Central memory CD4-positive, alpha-beta T cell (primary cell): ENCODE data around the gene AFAP1.

ENCODE experiments used
- DNase-seq: peaks from one replicate; pipeline ENCODE4 v3.0.0; 2022

Gene AFAP1

DNA sequence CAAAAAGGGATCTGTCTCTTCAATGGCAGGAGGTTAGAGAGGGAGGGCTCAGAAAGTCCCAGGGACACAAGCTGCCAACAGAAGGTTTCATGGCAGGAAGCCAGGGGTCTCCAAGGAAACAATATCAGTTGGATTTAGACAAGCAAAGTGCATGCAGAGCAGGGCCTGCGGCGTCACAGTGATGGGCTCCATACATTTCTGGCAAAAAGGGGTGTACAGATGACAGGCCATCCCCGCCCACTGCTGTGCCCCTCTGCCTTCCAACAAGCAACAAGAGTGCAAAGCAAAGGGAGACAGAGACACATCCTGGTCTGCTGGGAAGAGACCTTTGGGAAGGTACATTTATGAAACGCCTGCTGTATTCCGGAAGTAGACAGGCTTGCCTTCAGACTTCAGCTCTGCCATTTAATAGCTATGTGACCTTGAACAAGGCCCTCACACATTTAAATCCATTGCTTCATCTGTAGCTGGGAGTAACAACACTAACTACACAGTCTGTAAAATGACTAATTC lies 121.2 kb downstream of the AFAP1 start:
- DNase-seq, result no peak

DNA sequence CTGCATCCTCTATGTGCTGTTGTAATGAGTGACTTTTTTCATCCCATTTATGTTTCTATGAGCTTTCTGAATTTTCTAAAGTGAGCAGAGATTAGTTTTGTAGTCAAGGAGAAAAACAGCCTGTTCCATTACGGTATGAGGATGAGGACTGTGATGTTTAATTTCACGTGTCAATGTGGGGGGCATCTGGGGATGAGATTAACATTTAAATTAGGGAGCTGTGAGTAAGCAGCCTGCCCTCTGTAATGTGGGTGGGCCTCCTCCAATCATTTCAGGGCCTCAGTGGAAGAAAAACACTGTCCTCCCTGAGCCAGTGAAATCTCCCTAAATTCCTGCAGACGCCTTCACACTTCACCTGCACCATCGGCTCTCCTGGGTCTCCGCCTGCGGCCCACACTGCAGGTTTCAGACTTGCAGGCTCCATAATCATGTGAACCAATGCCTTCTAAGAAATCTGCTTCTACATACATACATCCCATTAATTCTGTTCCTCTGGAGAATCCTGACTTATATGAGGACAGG lies 121.7 kb downstream of the AFAP1 start:
- no peak for DNase-seq

- DNase-seq, result no peak
Observed at GRCh38 chr4:7816771-7817170, 122.9 kb downstream of the AFAP1 start.

GRCh38 chr4:7815981-7816380 lies 123.7 kb downstream of the AFAP1 start:
- no peak for DNase-seq

- no peak for DNase-seq
Observed at GRCh38 chr4:7815562-7815961, 124.1 kb downstream of the AFAP1 start.

GRCh38 chr4:7814451-7814850 lies 125.2 kb downstream of the AFAP1 start:
- DNase-seq, result no peak

DNA sequence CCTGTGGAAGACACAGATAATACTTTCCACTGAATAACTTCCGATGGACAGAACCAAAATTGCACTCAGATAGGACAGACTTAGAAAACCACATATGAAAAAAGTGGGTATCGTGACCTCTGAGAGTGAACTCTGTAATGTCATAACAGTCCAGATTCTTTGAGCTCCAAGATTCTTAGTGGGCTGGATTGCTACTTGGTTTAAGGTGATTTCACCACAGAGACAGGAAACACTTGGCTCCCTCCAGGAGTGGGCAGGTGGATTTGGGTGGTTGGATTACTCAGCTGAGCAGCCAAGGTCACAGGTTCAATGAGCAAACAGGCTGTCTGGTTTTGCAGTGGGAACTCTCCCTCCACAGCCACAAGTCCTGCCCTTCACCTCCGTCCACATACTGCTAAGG lies 126.0 kb downstream of the AFAP1 start:
- DNase-seq, result no peak

DNA sequence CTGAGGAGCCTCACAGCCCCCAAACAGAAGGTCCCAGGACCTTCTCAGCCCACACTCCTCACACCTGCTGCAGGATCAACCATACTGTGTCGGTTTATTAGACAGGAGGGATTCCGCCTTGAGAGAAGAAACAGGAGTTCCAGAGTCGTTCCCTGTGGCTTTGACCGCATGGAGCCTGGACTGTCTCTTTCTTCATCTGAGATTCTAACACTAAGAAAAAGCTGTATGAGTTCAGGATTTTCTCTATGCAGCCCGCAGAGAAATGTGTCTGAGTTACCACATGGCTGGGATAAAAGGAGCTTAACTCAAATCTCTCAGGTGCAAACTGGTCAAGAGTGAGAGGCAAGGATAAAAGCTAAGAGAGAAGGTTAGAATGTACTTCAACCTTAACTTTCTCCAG lies 126.7 kb downstream of the AFAP1 start:
- no peak for DNase-seq

GRCh38 chr4:7812231-7812857 lies 127.3 kb downstream of the AFAP1 start:
- no peak for DNase-seq

DNA sequence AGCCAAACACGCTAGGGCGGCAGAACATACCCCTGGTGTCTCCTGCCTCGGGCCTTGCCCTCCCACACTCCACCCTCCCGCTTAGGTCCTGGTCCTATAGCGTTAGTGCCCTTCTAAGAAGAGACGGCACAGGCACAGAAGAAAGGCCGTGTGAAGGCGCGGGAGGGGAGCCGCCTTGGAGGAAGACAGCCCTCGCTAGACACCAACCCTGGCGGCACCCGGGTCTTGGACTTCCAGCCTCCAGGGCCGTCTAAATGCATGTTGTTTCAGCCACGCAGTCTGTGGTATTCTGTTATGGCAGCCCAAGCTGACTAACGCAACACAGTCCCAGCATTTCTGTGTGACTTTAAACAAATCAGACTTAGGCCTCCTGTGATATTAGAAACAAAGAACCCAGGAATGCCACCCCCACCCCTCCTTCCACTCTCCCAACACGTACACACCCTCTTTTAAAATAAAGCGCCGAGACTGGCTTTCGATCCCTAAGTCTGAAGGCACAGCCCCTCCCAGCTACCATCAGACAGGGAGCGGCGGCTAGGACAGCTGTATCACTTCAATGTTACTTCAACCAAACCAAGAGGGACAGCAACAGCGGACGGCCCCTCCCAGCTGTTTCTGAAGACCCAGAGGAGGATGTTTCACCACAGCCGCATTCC lies 128.0 kb downstream of the AFAP1 start:
- DNase-seq, result no peak

GRCh38 chr4:7810783-7811535 lies 128.7 kb downstream of the AFAP1 start:
- DNase-seq, result no peak

DNA sequence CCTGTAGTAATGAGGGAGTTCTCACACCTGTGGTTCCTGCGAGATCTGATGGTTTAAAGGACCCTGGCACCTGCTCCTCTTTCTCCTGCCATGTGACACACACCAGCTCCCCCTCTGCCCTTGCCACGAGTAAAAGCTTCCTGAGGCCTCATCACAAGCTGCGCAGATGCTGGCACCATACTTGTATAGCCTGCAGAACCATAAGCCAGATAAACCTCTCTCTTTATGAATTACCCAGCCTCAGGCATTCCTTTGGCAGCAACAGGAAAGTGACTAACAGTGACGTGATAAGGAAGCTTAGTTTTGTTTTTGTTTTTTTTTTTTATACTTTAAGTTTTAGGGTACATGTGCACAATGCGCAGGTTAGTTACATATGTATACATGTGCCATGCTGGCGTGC lies 130.9 kb downstream of the AFAP1 start:
- DNase-seq, result no peak

DNA sequence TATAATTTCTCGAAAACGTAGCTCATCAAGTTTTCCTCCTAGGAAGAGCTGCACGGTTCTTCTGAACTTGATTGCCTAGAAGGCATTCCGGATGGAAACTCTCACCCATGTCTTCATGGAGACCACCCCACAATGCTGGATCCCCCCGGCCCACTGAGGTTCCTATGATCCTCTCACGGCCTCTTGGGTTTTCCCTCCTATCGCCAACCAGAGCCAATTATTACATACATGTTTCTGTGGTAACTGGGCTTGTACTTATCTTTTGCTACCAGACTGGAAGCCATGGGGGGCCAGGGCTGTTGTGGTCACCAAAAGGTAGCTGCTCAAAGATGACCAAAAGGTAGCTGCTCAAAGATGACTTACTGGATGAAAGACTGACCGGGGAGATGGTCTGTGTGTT lies 131.5 kb downstream of the AFAP1 start:
- DNase-seq, result no peak

DNA sequence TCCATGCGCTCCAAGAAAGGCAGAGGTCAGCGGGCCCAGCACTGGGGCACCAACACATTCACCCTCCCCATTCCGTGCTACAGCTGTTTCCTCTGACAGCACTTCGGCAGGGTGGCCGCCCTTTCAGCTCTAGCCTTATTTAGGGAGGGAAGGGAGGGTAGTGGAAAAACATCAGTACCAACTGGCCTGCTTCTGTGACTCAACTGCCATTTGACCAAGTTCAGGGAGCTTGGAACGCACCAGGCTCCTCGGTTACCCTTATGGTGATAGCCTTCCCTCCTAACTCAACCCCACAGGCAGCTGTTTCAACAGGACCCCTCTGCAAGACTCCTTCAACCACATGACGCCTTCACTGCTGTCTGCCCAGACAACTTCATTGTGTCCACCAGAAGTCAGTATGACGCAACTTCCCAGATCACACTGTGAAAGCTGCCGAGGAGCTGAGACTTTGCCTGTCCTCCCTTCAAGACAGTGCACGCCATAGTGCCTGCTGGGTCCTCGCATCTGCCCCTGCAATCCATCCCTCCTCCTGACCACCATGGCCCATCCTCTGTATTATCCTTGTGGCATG lies 132.2 kb downstream of the AFAP1 start:
- no peak for DNase-seq

DNA sequence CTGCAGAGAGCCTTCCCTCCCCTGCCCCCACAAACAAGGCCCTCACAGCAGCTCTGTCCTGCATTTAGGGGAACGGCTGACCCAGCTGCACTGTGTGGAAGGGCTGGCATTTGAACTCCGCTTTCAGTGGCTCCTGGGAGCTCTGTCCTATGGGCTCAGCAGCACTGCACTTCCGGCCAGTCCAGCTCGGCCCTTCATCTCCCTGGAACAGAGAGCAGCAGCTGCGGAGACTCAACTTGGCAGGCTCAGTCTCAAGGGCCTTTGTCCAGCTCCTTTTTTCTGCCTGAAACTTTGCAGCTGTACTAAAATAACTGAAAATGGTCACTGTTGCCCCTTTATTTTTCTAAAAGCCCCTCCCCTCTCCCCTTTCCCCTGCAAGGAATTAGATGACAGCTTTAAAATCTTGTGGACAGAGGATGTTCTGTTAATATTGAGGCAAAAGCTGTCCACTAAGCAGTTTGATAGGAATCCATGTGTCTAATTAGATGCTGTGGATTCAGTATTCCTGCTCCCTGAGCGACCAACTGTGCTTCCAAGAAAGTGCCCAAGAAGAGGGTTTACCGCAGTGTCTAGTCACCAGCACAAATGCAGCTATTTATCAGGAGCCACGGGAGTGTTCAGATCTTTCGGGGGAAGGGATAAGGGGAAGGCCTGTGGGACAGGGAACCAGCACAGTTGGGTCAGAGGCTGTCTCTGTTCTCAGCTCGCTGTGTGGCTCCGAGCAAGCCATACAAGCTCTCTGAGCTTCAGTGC lies 133.1 kb downstream of the AFAP1 start:
- no peak for DNase-seq

GRCh38 chr4:7805533-7806337 lies 133.9 kb downstream of the AFAP1 start:
- DNase-seq, result no peak

- no peak for DNase-seq
Observed at GRCh38 chr4:7804756-7805385, 134.8 kb downstream of the AFAP1 start.

- DNase-seq, result peak; percentile 62
Observed at GRCh38 chr4:7803992-7804755, 135.5 kb downstream of the AFAP1 start.

- DNase-seq, result no peak
Observed at GRCh38 chr4:7803371-7803770, 136.3 kb downstream of the AFAP1 start.

- peak; percentile 71 for DNase-seq
Observed at GRCh38 chr4:7802093-7802726, 137.5 kb downstream of the AFAP1 start.
